Measurements from ENCODE around the gene ATG9B. TPM values are rescaled to one million over a fixed set of nuclear protein-coding genes. Genes with fewer than 3 reads are reported as not detected.
A peak's percentile ranks its signal among the peaks of the same experiment; 100 is the strongest.

Gene ATG9B
- total RNA-seq, 2 donors from 2014 or later = not detected

GRCh38 chr7:151016505-151016904 is 7.8 kb downstream of the ATG9B start:
- H3K36me3 ChIP-seq (replicated peaks in 1 of 2; ENCODE audit: insufficient read depth in 1 of 2, low read depth in 2 of 2) = no peaks in the 10 kb centered on the region
- WGBS, 2 donors = 77 to 86% methylated on average over 6 to 8 of the region's 8 CpGs
- DNase-seq (no peak), ATAC-seq (no peak)
- intact Hi-C loops (cut with DNase I) = no loop called here
- H3K9me3 ChIP-seq = no peaks in the 10 kb centered on the region
- peaks cover 0 to 23% of the 10 kb centered on the region in 2 donors for H3K27me3 ChIP-seq
- H3K4me3 ChIP-seq = no peak overlapping the region
- no peak for TF ChIP-seq POLR2A (IDR thresholded peaks at IDR 0.05)
- peaks cover 31% of the 10 kb centered on the region for H3K4me1 ChIP-seq
- H3K27ac ChIP-seq = no peak overlapping the region

DNA sequence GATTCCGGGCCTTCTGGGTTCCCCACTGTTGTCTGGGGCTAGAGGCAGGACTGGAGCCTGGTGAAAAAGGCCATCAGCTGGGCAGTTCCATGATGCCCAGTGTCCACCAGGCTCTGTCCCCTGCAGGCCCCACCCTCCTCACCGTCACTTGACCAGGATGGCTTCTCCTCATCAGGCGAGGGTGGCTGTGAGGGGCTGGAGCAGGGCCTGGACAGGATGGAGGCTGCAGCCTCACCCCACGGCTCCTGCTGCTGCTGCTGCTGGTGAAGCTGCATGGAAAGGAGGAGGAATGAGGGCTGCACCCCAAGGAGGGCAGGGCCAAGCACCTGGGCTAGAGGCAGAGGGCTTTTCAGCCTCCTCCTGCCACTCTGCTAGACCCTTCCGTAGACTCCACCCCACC is 8.3 kb downstream of the ATG9B start:
- DNase-seq (no peak), ATAC-seq (no peak)
- no peaks in the 10 kb centered on the region for H3K36me3 ChIP-seq (replicated peaks in 1 of 2; ENCODE audit: insufficient read depth in 1 of 2, low read depth in 2 of 2)
- no peak overlapping the region for H3K27ac ChIP-seq
- H3K4me1 ChIP-seq = peaks cover 31% of the 10 kb centered on the region
- no peaks in the 10 kb centered on the region for H3K9me3 ChIP-seq
- TF ChIP-seq POLR2A (IDR thresholded peaks at IDR 0.05) (no peak), CTCF (IDR thresholded peaks at IDR 0.05) (no peak)
- H3K27me3 ChIP-seq = peaks cover 0 to 23% of the 10 kb centered on the region in 2 donors
- H3K4me3 ChIP-seq = no peak overlapping the region
- intact Hi-C loops (cut with DNase I) = no loop called here
- 81 to 92% methylated on average over 4 to 5 of the region's 5 CpGs for WGBS, 2 donors

DNA sequence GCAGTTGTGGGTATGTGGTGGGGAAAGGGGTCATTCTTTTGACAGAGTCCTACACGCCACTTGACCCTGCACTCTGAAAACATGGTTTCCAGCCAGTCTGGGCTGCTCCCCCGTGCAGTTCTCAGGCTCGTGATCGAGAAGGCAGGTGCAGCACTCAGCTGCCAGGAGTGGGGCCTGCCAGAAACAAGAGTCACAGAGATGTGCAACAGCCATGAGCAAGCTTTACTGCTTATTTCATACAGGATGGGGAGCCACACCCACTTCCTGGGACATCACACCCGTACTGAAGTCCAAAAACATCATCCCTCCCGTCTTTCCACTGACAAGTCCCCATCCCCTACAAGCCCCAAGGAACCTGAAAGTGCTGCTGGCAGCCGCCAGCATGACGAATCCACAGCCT is 9.3 kb downstream of the ATG9B start:
- Histone ChIP-seq H3K9me3 (no peaks in the 10 kb centered on the region), H3K36me3 (replicated peaks in 1 of 2; ENCODE audit: insufficient read depth in 1 of 2, low read depth in 2 of 2) (no peaks in the 10 kb centered on the region), H3K27me3 (peaks cover 0 to 23% of the 10 kb centered on the region in 2 donors), H3K4me3 (no peak overlapping the region), H3K27ac (no peak overlapping the region), H3K4me1 (peaks cover 31% of the 10 kb centered on the region)
- ATAC-seq = no peak
- intact Hi-C loops (cut with DNase I) = no loop called here
- no peak for DNase-seq
- no peak for TF ChIP-seq POLR2A (IDR thresholded peaks at IDR 0.05)
- no peak for TF ChIP-seq CTCF (IDR thresholded peaks at IDR 0.05)
- WGBS, 2 donors = 80 to 82% methylated on average over 8 of the region's 8 CpGs

DNA sequence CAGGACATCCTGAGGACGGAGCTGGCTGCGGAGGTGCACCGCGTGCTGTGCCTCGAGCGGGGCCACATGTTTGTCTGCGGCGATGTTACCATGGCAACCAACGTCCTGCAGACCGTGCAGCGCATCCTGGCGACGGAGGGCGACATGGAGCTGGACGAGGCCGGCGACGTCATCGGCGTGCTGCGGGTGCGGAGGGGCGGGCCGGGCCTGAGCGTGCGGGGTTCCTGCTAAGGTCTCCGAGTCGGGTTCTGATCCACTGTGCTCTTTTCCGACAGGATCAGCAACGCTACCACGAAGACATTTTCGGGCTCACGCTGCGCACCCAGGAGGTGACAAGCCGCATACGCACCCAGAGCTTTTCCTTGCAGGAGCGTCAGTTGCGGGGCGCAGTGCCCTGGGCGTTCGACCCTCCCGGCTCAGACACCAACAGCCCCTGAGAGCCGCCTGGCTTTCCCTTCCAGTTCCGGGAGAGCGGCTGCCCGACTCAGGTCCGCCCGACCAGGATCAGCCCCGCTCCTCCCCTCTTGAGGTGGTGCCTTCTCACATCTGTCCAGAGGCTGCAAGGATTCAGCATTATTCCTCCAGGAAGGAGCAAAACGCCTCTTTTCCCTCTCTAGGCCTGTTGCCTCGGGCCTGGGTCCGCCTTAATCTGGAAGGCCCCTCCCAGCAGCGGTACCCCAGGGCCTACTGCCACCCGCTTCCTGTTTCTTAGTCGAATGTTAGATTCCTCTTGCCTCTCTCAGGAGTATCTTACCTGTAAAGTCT is 10.4 kb downstream of the ATG9B start:
- Histone ChIP-seq H3K36me3 (replicated peaks in 1 of 2; ENCODE audit: insufficient read depth in 1 of 2, low read depth in 2 of 2) (no peaks in the 10 kb centered on the region), H3K9me3 (no peaks in the 10 kb centered on the region), H3K27me3 (peaks cover 0 to 23% of the 10 kb centered on the region in 2 donors), H3K4me1 (peaks cover 29% of the 10 kb centered on the region), H3K27ac (no peak overlapping the region), H3K4me3 (no peak overlapping the region)
- ATAC-seq = peak; percentile 28
- WGBS, 2 donors = 17 to 40% methylated on average over 12 to 55 of the region's 55 CpGs
- peak; percentile 53 to 82 (median 76) for DNase-seq
- TF ChIP-seq CTCF (IDR thresholded peaks at IDR 0.05) (no peak), POLR2A (IDR thresholded peaks at IDR 0.05) (no peak)
- intact Hi-C loops (cut with DNase I) = no loop called here

- Histone ChIP-seq H3K4me3 (no peak overlapping the region), H3K27ac (no peak overlapping the region), H3K36me3 (replicated peaks in 1 of 2; ENCODE audit: insufficient read depth in 1 of 2, low read depth in 2 of 2) (no peaks in the 10 kb centered on the region), H3K9me3 (no peaks in the 10 kb centered on the region), H3K27me3 (peaks cover 0 to 23% of the 10 kb centered on the region in 2 donors), H3K4me1 (peaks cover 29% of the 10 kb centered on the region)
- intact Hi-C loops (cut with DNase I) = no loop called here
- DNase-seq (no peak), ATAC-seq (no peak)
- TF ChIP-seq CTCF (IDR thresholded peaks at IDR 0.05) = no peak
- TF ChIP-seq POLR2A (IDR thresholded peaks at IDR 0.05) = no peak
- 16% methylated on average over 9 to 21 of the region's 26 CpGs for WGBS, 2 donors
Observed at GRCh38 chr7:151013356-151013732, 10.9 kb downstream of the ATG9B start.

All from body of pancreas (tissue), 4 donors.